Measurements from ENCODE around the gene XKR8. TPM values are rescaled to one million over a fixed set of nuclear protein-coding genes. Genes with fewer than 3 reads are reported as not detected.

XKR8 gene
- total RNA-seq, 4 donors from 2014 or later, result 3.7 to 8.9 (median 5.1) TPM

- 95% methylated on average over 4 of the region's 26 CpGs; no CpG with 5 or more reads in 1 of the 2 donors for WGBS, 2 donors (ENCODE audit: low coverage in 1 of 2)
- H3K36me3 ChIP-seq, result peaks cover 0 to 9% of the 10 kb centered on the region in 2 donors
- TF ChIP-seq POLR2AphosphoS5 (IDR thresholded peaks at IDR 0.05) (no peak), CTCF (IDR thresholded peaks at IDR 0.05) (no peak), POLR2A (IDR thresholded peaks at IDR 0.05) (no peak), EP300 (IDR thresholded peaks at IDR 0.05) (no peak)
- peaks cover 0 to 36% (median 13%) of the 10 kb centered on the region in 3 donors for H3K4me1 ChIP-seq
- no peaks in the 10 kb centered on the region for H3K27me3 ChIP-seq
- peak overlapping the region in 1 of 4 donors; percentile 94 for H3K27ac ChIP-seq
- no peak for ATAC-seq
- H3K9me3 ChIP-seq, result no peaks in the 10 kb centered on the region
- no peak overlapping the region for H3K4me3 ChIP-seq
Observed at GRCh38 chr1:27958513-27958912, 1.3 kb upstream of the XKR8 start.

- WGBS, 2 donors (ENCODE audit: low coverage in 1 of 2), result 29 to 47% methylated on average over 4 to 8 of the region's 13 CpGs
- Histone ChIP-seq H3K4me3 (peak overlapping the region in 1 of 2 donors; percentile 73), H3K9me3 (no peaks in the 10 kb centered on the region), H3K36me3 (peaks cover 0 to 34% of the 10 kb centered on the region in 2 donors), H3K27ac (peak overlapping the region in 3 of 4 donors; percentile 90 to 94 (median 93)), H3K4me1 (peaks cover 0 to 36% (median 13%) of the 10 kb centered on the region in 3 donors), H3K27me3 (no peaks in the 10 kb centered on the region)
- no peak for ATAC-seq
- TF ChIP-seq POLR2A (IDR thresholded peaks at IDR 0.05), result no peak
- no peak for TF ChIP-seq EP300 (IDR thresholded peaks at IDR 0.05)
- no peak for TF ChIP-seq POLR2AphosphoS5 (IDR thresholded peaks at IDR 0.05)
- TF ChIP-seq CTCF (IDR thresholded peaks at IDR 0.05), result no peak
Observed at GRCh38 chr1:27960762-27961645, 1.2 kb downstream of the XKR8 start.

DNA sequence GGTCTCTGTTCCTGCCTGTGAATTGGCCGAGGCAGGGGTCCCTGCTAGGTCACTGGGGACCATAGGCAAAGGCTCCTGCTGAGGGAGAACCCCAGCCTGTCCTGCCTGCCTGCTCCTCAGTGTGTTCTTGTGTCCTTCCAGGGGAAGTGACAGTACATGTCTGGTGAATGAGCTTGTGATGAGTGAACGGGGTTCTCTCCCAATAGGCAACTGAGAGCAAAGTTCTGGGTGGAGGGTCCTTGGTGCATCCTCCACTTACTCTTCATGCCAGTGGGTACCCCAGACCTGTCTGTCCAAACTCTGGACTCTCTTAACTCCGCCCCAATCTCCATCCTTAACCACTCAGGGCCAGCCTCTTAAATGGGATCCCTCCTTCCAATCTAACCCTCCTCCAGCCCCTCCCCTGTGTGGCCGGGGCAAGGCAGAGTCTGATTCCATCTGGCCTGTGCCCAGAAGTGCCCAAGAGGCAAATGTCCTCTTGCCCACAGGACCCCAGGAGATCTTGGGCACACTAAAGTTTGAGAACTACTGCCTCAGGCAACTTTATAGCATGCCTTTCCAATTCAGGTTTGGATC, 2.0 kb downstream of the XKR8 start:
- H3K9me3 ChIP-seq, result no peaks in the 10 kb centered on the region
- TF ChIP-seq EP300 (IDR thresholded peaks at IDR 0.05), result no peak
- TF ChIP-seq CTCF (IDR thresholded peaks at IDR 0.05), result no peak
- TF ChIP-seq POLR2A (IDR thresholded peaks at IDR 0.05), result no peak
- no peak for TF ChIP-seq POLR2AphosphoS5 (IDR thresholded peaks at IDR 0.05)
- peak overlapping the region in 3 of 4 donors; percentile 90 to 94 (median 93) for H3K27ac ChIP-seq
- H3K36me3 ChIP-seq, result peaks cover 0 to 41% of the 10 kb centered on the region in 2 donors
- H3K27me3 ChIP-seq, result no peaks in the 10 kb centered on the region
- no peak overlapping the region for H3K4me3 ChIP-seq
- peaks cover 0 to 36% (median 13%) of the 10 kb centered on the region in 3 donors for H3K4me1 ChIP-seq
- WGBS, 2 donors (ENCODE audit: low coverage in 1 of 2), result 71% methylated on average over 1 of the region's 4 CpGs; no CpG with 5 or more reads in 1 of the 2 donors
- no peak for ATAC-seq

GRCh38 chr1:27963393-27963792, 3.6 kb downstream of the XKR8 start:
- no CpG with 5 or more reads among the region's 11 CpGs for WGBS, 2 donors (ENCODE audit: low coverage in 1 of 2)
- Histone ChIP-seq H3K27ac (no peak overlapping the region), H3K4me1 (peaks cover 0 to 36% (median 13%) of the 10 kb centered on the region in 3 donors), H3K4me3 (no peak overlapping the region), H3K36me3 (peaks cover 0 to 58% of the 10 kb centered on the region in 2 donors), H3K9me3 (no peaks in the 10 kb centered on the region), H3K27me3 (no peaks in the 10 kb centered on the region)
- ATAC-seq, result no peak
- TF ChIP-seq POLR2AphosphoS5 (IDR thresholded peaks at IDR 0.05) (no peak), EP300 (IDR thresholded peaks at IDR 0.05) (no peak)

GRCh38 chr1:27966402-27967105, 6.8 kb downstream of the XKR8 start:
- Histone ChIP-seq H3K4me1 (peaks cover 0 to 13% (median 6%) of the 10 kb centered on the region in 3 donors), H3K27me3 (no peaks in the 10 kb centered on the region), H3K27ac (no peak overlapping the region), H3K4me3 (no peak overlapping the region), H3K36me3 (peaks cover 0 to 61% of the 10 kb centered on the region in 2 donors), H3K9me3 (no peaks in the 10 kb centered on the region)
- ATAC-seq, result no peak
- TF ChIP-seq EP300 (IDR thresholded peaks at IDR 0.05) (no peak), CTCF (IDR thresholded peaks at IDR 0.05) (no peak), POLR2A (IDR thresholded peaks at IDR 0.05) (no peak), POLR2AphosphoS5 (IDR thresholded peaks at IDR 0.05) (no peak)
- 96% methylated on average over 4 of the region's 24 CpGs; no CpG with 5 or more reads in 1 of the 2 donors for WGBS, 2 donors (ENCODE audit: low coverage in 1 of 2)

Data from gastroesophageal sphincter (tissue), 4 donors.